NCI-H2196 (cell line): ENCODE data around the gene METAP1D.
A peak's percentile ranks its signal among the peaks of the same experiment; 100 is the strongest.
"Not testable (repeated sequence)": the region's sequence is repeated elsewhere in the genome, so short reads cannot be mapped to it uniquely, and the experiment has no call there.

Source experiments
- DNase-seq: peaks from one replicate; lab custom pipeline; 2025; ENCODE audit not compliant: unreplicated experiment; lab: John Stamatoyannopoulos, UW

Gene METAP1D

GRCh38 chr2:172100935-172101820, 101.4 kb downstream of the METAP1D start:
- no peak for DNase-seq

- DNase-seq = no peak
Measured at GRCh38 chr2:172101821-172102390, 102.2 kb downstream of the METAP1D start.

- DNase-seq = peak; percentile 94
Measured at GRCh38 chr2:172102391-172103359, 102.9 kb downstream of the METAP1D start, which contains the start of gene DLX2. TSS of gene DLX2 (minus strand) at chr2:172102900. CDS start at chr2:172102538, 362 bp downstream.

GRCh38 chr2:172103471-172104272, 103.9 kb downstream of the METAP1D start:
- DNase-seq = peak; percentile 90

GRCh38 chr2:172105471-172106107, 105.8 kb downstream of the METAP1D start:
- no peak for DNase-seq

GRCh38 chr2:172106108-172106961, 106.6 kb downstream of the METAP1D start:
- DNase-seq = no peak

GRCh38 chr2:172107690-172108586, 108.2 kb downstream of the METAP1D start:
- no peak for DNase-seq

GRCh38 chr2:172108587-172108930, 108.8 kb downstream of the METAP1D start:
- no peak for DNase-seq

GRCh38 chr2:172109256-172109987, 109.7 kb downstream of the METAP1D start:
- no peak for DNase-seq

- DNase-seq = no peak
Measured at GRCh38 chr2:172109988-172110811, 110.4 kb downstream of the METAP1D start.

- DNase-seq = peak; percentile 15
Measured at GRCh38 chr2:172113617-172114016, 113.9 kb downstream of the METAP1D start.

GRCh38 chr2:172114176-172114575, 114.4 kb downstream of the METAP1D start:
- not testable (repeated sequence) for DNase-seq

GRCh38 chr2:172114579-172114978, 114.8 kb downstream of the METAP1D start:
- DNase-seq = no peak

- no peak for DNase-seq
Measured at GRCh38 chr2:172116107-172116506, 116.4 kb downstream of the METAP1D start.

GRCh38 chr2:172119089-172119488, 119.3 kb downstream of the METAP1D start:
- no peak for DNase-seq

- no peak for DNase-seq
Measured at GRCh38 chr2:172120118-172120517, 120.4 kb downstream of the METAP1D start.
